ENCODE data around the gene RNF115.

DNA sequence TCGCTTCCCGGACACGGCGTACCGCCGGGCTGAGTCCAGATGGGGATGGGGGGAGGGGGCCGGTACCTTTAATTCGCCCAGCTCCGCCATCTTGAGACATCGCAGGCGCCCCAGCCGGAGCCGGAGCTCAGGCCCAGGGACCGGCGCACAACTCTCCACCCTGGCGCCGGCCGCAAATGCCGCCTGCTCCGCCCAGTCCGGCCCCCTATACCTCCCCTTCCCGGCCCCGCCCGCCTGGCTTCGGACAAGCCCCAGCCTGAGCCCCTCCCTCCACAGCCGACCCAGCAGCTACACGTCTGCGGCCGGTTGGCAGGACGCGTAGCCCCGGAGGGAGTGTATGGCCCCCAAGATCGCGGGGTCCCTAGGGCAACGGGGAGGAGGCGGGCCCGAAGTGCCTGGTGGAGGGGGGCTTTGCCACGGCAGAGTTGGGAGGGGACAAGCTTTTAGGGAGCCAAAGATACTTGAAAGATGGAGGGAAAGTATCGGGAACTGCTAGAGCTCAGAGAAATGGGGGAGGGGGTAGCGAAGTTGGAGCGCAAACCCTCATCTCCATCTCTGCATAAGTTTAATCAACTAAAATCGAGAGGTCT, 35.1 kb upstream of the RNF115 start, which contains the start of gene PIAS3:
- no peak for TF ChIP-seq EP300 (IDR thresholded peaks at IDR 0.05)
- TF ChIP-seq, protein P1, sequence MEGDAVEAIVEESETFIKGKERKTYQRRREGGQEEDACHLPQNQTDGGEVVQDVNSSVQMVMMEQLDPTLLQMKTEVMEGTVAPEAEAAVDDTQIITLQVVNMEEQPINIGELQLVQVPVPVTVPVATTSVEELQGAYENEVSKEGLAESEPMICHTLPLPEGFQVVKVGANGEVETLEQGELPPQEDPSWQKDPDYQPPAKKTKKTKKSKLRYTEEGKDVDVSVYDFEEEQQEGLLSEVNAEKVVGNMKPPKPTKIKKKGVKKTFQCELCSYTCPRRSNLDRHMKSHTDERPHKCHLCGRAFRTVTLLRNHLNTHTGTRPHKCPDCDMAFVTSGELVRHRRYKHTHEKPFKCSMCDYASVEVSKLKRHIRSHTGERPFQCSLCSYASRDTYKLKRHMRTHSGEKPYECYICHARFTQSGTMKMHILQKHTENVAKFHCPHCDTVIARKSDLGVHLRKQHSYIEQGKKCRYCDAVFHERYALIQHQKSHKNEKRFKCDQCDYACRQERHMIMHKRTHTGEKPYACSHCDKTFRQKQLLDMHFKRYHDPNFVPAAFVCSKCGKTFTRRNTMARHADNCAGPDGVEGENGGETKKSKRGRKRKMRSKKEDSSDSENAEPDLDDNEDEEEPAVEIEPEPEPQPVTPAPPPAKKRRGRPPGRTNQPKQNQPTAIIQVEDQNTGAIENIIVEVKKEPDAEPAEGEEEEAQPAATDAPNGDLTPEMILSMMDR (IDR thresholded peaks at IDR 0.05) = peak in 1 of 6 experiments; percentile 3
- peak in 2 of 4 donors; percentile 57 to 59 for TF ChIP-seq POLR2A (IDR thresholded peaks at IDR 0.05)
- peak; percentile 86 to 87 for TF ChIP-seq POLR2AphosphoS5 (IDR thresholded peaks at IDR 0.05)
